B cell (primary cell): Measurements from ENCODE around the gene TAX1BP3. TPM values are rescaled to one million over a fixed set of nuclear protein-coding genes. Genes with fewer than 3 reads are reported as not detected.

Experiments used
- ATAC-seq: fragments of 200-7000 bp; cut with Tn5 transposase; one replicate; pipeline ENCODE4 v1.10.0; 2021; ENCODE audit warnings: low read depth, mild to moderate bottlenecking, moderate number of reproducible peaks, moderate library complexity
- CTCF ChIA-PET: fragments of 350-600 bp; sonication (Branson Sonifier 250); formaldehyde crosslinking; loops from one replicate; lab custom pipeline; 2021; ENCODE audit warnings: antibody characterized with exemption, inconsistent platforms; lab: Charles Lee
- POLR2A ChIA-PET: fragments of 350-600 bp; sonication (Branson Sonifier 250); formaldehyde crosslinking; loops from one replicate; lab custom pipeline; 2021; ENCODE audit warnings: antibody characterized with exemption; lab: Charles Lee
- DNase-seq: peaks from one replicate; pipeline ENCODE4 v3.0.0; 2013
- H2AFZ ChIP-seq: 2 replicates; pipeline ENCODE4 v1.6.1; 2012; ENCODE audit warnings: mild to moderate bottlenecking, low read depth, low read length; ENCODE audit not compliant: insufficient read depth, poor library complexity, severe bottlenecking
- H3K27ac ChIP-seq, 2 donors: 1 replicate in 1 of 2; 2 replicates in 1 of 2; pipeline ENCODE4 v1.5.1; 2012 to 2013; ENCODE audit warnings: low read length in 2 of 2, mild to moderate bottlenecking in 2 of 2, moderate library complexity in 1 of 2
- H3K27me3 ChIP-seq, 4 experiments: fragments of 200-600 bp in 1 of 4; sonication (generic) in 1 of 4; replicated peaks in 1 of 4; 1 replicate in 2 of 4; 2 replicates in 2 of 4; pipeline versions ENCODE4 v1.6.1 to v1.7.0; 2013 to 2016; ENCODE audit warnings: low read length in 3 of 4, mild to moderate bottlenecking in 2 of 4, mixed read lengths in 1 of 4, moderate library complexity in 1 of 4; ENCODE audit not compliant: insufficient read depth in 4 of 4, control insufficient read depth in 3 of 4; ENCODE audit errors: control extremely low read depth in 1 of 4
- H3K36me3 ChIP-seq, 2 experiments: replicated peaks in 1 of 2; 1 replicate in 1 of 2; 2 replicates in 1 of 2; pipeline versions ENCODE4 v1.6.1 to v1.7.1; 2013; ENCODE audit warnings: low read length in 1 of 2; ENCODE audit not compliant: insufficient read depth in 2 of 2, control insufficient read depth in 1 of 2; ENCODE audit errors: control extremely low read depth in 1 of 2, extremely low read depth in 1 of 2
- H3K4me1 ChIP-seq, 2 donors: fragments of 200-600 bp in 1 of 2; sonication (generic) in 1 of 2; 1 replicate in 1 of 2; 2 replicates in 1 of 2; pipeline versions ENCODE4 v1.5.1 to v1.6.1; 2013 to 2017; ENCODE audit warnings: low read length in 2 of 2; ENCODE audit not compliant: control insufficient read depth in 2 of 2, insufficient read depth in 2 of 2
- H3K4me2 ChIP-seq: replicated peaks from 2 replicates; pipeline ENCODE3; 2012; ENCODE audit warnings: mild to moderate bottlenecking, low read depth, low read length; ENCODE audit not compliant: poor library complexity, severe bottlenecking
- H3K4me3 ChIP-seq, 5 experiments: fragments of 200-600 bp in 1 of 5; sonication (generic) in 1 of 5; 1 replicate in 3 of 5; 2 replicates in 2 of 5; pipeline versions ENCODE4 v1.5.1 to v1.7.0; 2011 to 2016; ENCODE audit warnings: low read length in 4 of 5, mild to moderate bottlenecking in 4 of 5, low read depth in 2 of 5, control low read depth in 1 of 5, moderate library complexity in 1 of 5; ENCODE audit not compliant: insufficient read depth in 1 of 5; ENCODE audit errors: control extremely low read depth in 1 of 5, extremely low read depth in 1 of 5
- H3K79me2 ChIP-seq: fragments of 200-600 bp; sonication (generic); one replicate; pipeline ENCODE4 v1.6.0; 2016; ENCODE audit warnings: low read length; ENCODE audit not compliant: control insufficient read depth, insufficient read depth
- H3K9ac ChIP-seq: fragments of 200-600 bp; sonication (generic); 2 replicates; pipeline ENCODE4 v1.6.1; 2017; ENCODE audit warnings: mild to moderate bottlenecking, low read length, moderate library complexity
- H3K9me3 ChIP-seq, 3 donors: one replicate each; pipeline versions ENCODE4 v1.6.1 to v1.7.1; 2013; ENCODE audit warnings: low read length in 2 of 3; ENCODE audit not compliant: control insufficient read depth in 2 of 3, insufficient read depth in 1 of 3; ENCODE audit errors: control extremely low read depth in 1 of 3
- H4K20me1 ChIP-seq: 2 replicates; pipeline ENCODE4 v1.6.0; 2012; ENCODE audit warnings: mild to moderate bottlenecking, low read length; ENCODE audit not compliant: insufficient read depth, control insufficient read depth, poor library complexity, severe bottlenecking
- H3K27ac Mint-ChIP-seq: one replicate; pipeline ENCODE4 v1.8.0; 2021; ENCODE audit warnings: mixed read lengths
- H3K27me3 Mint-ChIP-seq: one replicate; pipeline ENCODE4 v1.8.0; 2021; ENCODE audit warnings: mixed read lengths
- H3K4me1 Mint-ChIP-seq: one replicate; pipeline ENCODE4 v1.8.0; 2021; ENCODE audit warnings: mixed read lengths
- H3K4me3 Mint-ChIP-seq: one replicate; pipeline ENCODE4 v1.8.0; 2021; ENCODE audit warnings: mixed read lengths
- H3K9me3 Mint-ChIP-seq: one replicate; pipeline ENCODE4 v1.8.0; 2022; ENCODE audit warnings: mixed read lengths; ENCODE audit not compliant: insufficient read depth
- CTCF ChIP-seq: fragments of 200-600 bp; IDR thresholded peaks from one replicate; pipeline ENCODE4 v1.8.0; 2022; ENCODE audit warnings: antibody characterized with exemption, mild to moderate bottlenecking
- EZH2 ChIP-seq: IDR thresholded peaks from 2 replicates; pipeline ENCODE4 v1.6.1; 2012; ENCODE audit warnings: borderline replicate concordance, low read depth, mild to moderate bottlenecking, moderate library complexity, low read length; ENCODE audit not compliant: insufficient read depth, poor library complexity, severe bottlenecking
- WGBS: methylation state at CpG from one replicate; pipeline ENCODE4 v1.1.5; 2013; ENCODE audit warnings: missing lambda C conversion rate; ENCODE audit not compliant: insufficient coverage; 5-methylcytosine and 5-hydroxymethylcytosine counted together
- intact Hi-C: fragments of 100-400 bp; cut with micrococcal nuclease; formaldehyde crosslinking; loops from one replicate; pipeline ENCODE4 v1.10.0; 2022
- polyA plus RNA-seq: library from polyadenylated mRNA; depleted of rRNA; stranded (reverse); fragments of >200 nt; gene quantifications from 2 replicates; pipeline ENCODE4 v1.2.3, GENCODE V29; 2012
- total RNA-seq, 2 donors: library from RNA; stranded (reverse); fragments of 120-200 nt in 1 of 2; gene quantifications; 1 replicate in 1 of 2; 2 replicates in 1 of 2; pipeline versions ENCODE4 v1.2.3 to v1.2.4, GENCODE V29; 2013 to 2022

Gene TAX1BP3
- total and polyA plus RNA-seq, 2 donors (not counting 1 experiment from before 2014, with no cell fraction given), result 17.7 to 22.1 TPM

GRCh38 chr17:3681057-3681456 is 12.7 kb upstream of the TAX1BP3 start:
- TF ChIP-seq CTCF, result no peak
- no peak for TF ChIP-seq EZH2
- Histone ChIP-seq H3K9ac (no peak overlapping the region), H3K4me3 (no peak overlapping the region), H3K9me3 (peaks cover 0 to 7% (median 0%) of the 10 kb centered on the region in 3 donors), H2AFZ (no peak overlapping the region), H3K79me2 (peaks cover 29% of the 10 kb centered on the region), H3K27me3 (no peaks in the 10 kb centered on the region), H3K4me1 (peaks cover 17 to 47% of the 10 kb centered on the region in 2 donors), H3K36me3 (peaks cover 0 to 73% of the 10 kb centered on the region in 2 experiments), H3K27ac (peak overlapping the region in 1 of 2 donors; percentile 56), H4K20me1 (peaks cover 79% of the 10 kb centered on the region), H3K4me2 (no peak overlapping the region)
- Mint-ChIP-seq H3K27me3 (no peaks in the 10 kb centered on the region), H3K9me3 (no peaks in the 10 kb centered on the region), H3K27ac (no peak overlapping the region), H3K4me3 (no peak overlapping the region), H3K4me1 (peaks cover 44% of the 10 kb centered on the region)
- ChIA-PET POLR2A (interaction anchor here (1.5 kb wide), 1 partner anchor 14 kb away, joined by 4 read pairs; no protein-coding TSS in a partner anchor), CTCF (interaction anchor here (1.2 to 5.2 kb wide), 3 partner anchors 52 to 146 kb away, joined by 3 to 184 read pairs (median 57); no protein-coding TSS in a partner anchor)
- DNase-seq (no peak), ATAC-seq (no peak)
- WGBS, result 97% methylated on average over 10 of the region's 12 CpGs
- intact Hi-C loops, result no loop called here

GRCh38 chr17:3679531-3680126 is 11.3 kb upstream of the TAX1BP3 start:
- no peak for DNase-seq
- Mint-ChIP-seq H3K4me1 (peaks cover 37% of the 10 kb centered on the region), H3K27me3 (no peaks in the 10 kb centered on the region), H3K27ac (peak overlapping the region; percentile 78), H3K9me3 (no peaks in the 10 kb centered on the region), H3K4me3 (no peak overlapping the region)
- ATAC-seq, result no peak
- peaks cover 29% of the 10 kb centered on the region for H3K79me2 ChIP-seq
- TF ChIP-seq EZH2 (no peak), CTCF (no peak)
- H3K9me3 ChIP-seq, result peaks cover 0 to 7% (median 0%) of the 10 kb centered on the region in 3 donors
- no peaks in the 10 kb centered on the region for H3K27me3 ChIP-seq
- H3K4me1 ChIP-seq, result peaks cover 11 to 38% of the 10 kb centered on the region in 2 donors
- H3K4me2 ChIP-seq, result no peak overlapping the region
- ChIA-PET POLR2A (interaction anchor here (0.6 to 0.7 kb wide), 3 partner anchors 32 to 92 kb away, joined by 3 to 6 read pairs (median 3); no protein-coding TSS in a partner anchor), CTCF (interaction anchor here (0.6 to 3.0 kb wide), 7 partner anchors 12 to 148 kb away, joined by 3 to 18 read pairs (median 4); partner anchors contain the start of gene HASPIN)
- H3K36me3 ChIP-seq, result peaks cover 0 to 70% of the 10 kb centered on the region in 2 experiments
- intact Hi-C loops, result no loop called here
- peaks cover 73% of the 10 kb centered on the region for H4K20me1 ChIP-seq
- 69% methylated on average over 20 of the region's 20 CpGs for WGBS
- no peak overlapping the region for H2AFZ ChIP-seq
- no peak overlapping the region for H3K27ac ChIP-seq
- H3K9ac ChIP-seq, result no peak overlapping the region
- H3K4me3 ChIP-seq, result no peak overlapping the region
